Stimulated activated CD8-positive, alpha-beta memory T cell treated with anti-CD3 and anti-CD28 coated beads, Interleukin-7, amount 100 ng/mL, for 1 hour (primary cell): ENCODE data around the gene UFM1.
"Not testable (repeated sequence)": the region's sequence is repeated elsewhere in the genome, so short reads cannot be mapped to it uniquely, and the experiment has no call there.

ENCODE experiments used
- DNase-seq, 2 donors: peaks; one replicate each; pipeline ENCODE4 v3.0.0-alpha.2; 2020; ENCODE audit warnings: low read depth in 2 of 2

Gene UFM1

GRCh38 chr13:38349390-38350113, at the start of gene UFM1:
TSS of gene UFM1 (plus strand) at chr13:38349851. CDS start at chr13:38349920, 69 bp downstream.
- peak; percentile 62 to 71 for DNase-seq

GRCh38 chr13:38301236-38301635, 48.4 kb upstream of the UFM1 start:
- no peak for DNase-seq

GRCh38 chr13:38303816-38304320, 45.8 kb upstream of the UFM1 start:
- no peak for DNase-seq

- no peak for DNase-seq
Measured at GRCh38 chr13:38308736-38309135, 40.9 kb upstream of the UFM1 start.

- DNase-seq: no peak
Measured at GRCh38 chr13:38309397-38309796, 40.3 kb upstream of the UFM1 start.

GRCh38 chr13:38311175-38311574, 38.5 kb upstream of the UFM1 start:
- DNase-seq: not testable (repeated sequence)

- DNase-seq: no peak
Measured at GRCh38 chr13:38316129-38316528, 33.5 kb upstream of the UFM1 start.

- DNase-seq: no peak
Measured at GRCh38 chr13:38321654-38322053, 28.0 kb upstream of the UFM1 start.

- DNase-seq: no peak
Measured at GRCh38 chr13:38325426-38325825, 24.2 kb upstream of the UFM1 start.

GRCh38 chr13:38328699-38329098, 21.0 kb upstream of the UFM1 start:
- DNase-seq: no peak

- DNase-seq: no peak
Measured at GRCh38 chr13:38334845-38335244, 14.8 kb upstream of the UFM1 start.

- no peak for DNase-seq
Measured at GRCh38 chr13:38338089-38338488, 11.6 kb upstream of the UFM1 start.

GRCh38 chr13:38340624-38341023, 9.0 kb upstream of the UFM1 start:
- DNase-seq: no peak

GRCh38 chr13:38341149-38341692, 8.4 kb upstream of the UFM1 start:
- DNase-seq: no peak

- DNase-seq: no peak
Measured at GRCh38 chr13:38346764-38347163, 2.9 kb upstream of the UFM1 start.

GRCh38 chr13:38348861-38349389, 726 bp upstream of the UFM1 start:
- no peak for DNase-seq

- peak; percentile 18 to 27 for DNase-seq
Measured at GRCh38 chr13:38350114-38350617, 515 bp downstream of the UFM1 start.

GRCh38 chr13:38355595-38356119, 6.0 kb downstream of the UFM1 start:
- no peak for DNase-seq

- DNase-seq: no peak
Measured at GRCh38 chr13:38358684-38359083, 9.0 kb downstream of the UFM1 start.

- no peak for DNase-seq
Measured at GRCh38 chr13:38361542-38362262, 12.1 kb downstream of the UFM1 start.

GRCh38 chr13:38363219-38363618, 13.6 kb downstream of the UFM1 start:
- DNase-seq: no peak

GRCh38 chr13:38363746-38364145, 14.1 kb downstream of the UFM1 start:
- DNase-seq: not testable (repeated sequence)
